ENCODE data around the gene PPP1R3C. TPM values are rescaled to one million over a fixed set of nuclear protein-coding genes. Genes with fewer than 3 reads are reported as not detected.

Gene PPP1R3C
- total and polyA plus RNA-seq, 8 donors = 1.2 to 50.0 (median 13.3) TPM

DNA sequence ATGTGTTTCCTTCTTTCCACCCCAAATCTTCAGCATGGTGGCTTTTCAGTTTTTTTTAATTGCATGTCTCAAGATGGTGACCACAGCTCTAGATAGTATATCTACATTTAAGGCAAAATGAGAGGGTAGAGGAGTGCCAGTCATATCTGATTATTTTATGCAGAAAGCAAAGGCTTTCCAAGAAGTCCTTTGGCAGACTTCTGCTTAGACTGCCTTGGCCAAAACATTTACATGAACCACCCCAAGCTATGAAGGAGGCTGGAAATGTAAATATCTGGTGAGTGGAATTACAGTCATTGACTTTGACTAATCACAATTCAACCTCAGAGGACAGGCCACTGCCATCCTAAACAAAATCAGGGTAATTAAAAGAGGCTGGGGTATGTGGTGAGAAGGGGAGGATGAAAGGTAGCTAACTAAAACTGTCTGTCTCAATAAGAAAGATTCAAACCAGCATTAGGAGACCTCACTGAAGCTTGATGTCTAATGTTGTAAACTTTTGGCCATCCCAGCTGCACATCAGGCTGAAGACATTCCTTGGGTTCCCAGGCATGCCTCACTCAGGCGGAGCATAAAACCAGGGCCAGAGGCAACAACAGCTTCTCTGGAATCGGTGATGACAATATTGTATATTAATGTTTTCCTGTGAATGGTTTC is 53.4 kb downstream of the PPP1R3C start:
- no peak for TF ChIP-seq POLR2AphosphoS5 (IDR thresholded peaks at IDR 0.05)
- TF ChIP-seq, protein P1, sequence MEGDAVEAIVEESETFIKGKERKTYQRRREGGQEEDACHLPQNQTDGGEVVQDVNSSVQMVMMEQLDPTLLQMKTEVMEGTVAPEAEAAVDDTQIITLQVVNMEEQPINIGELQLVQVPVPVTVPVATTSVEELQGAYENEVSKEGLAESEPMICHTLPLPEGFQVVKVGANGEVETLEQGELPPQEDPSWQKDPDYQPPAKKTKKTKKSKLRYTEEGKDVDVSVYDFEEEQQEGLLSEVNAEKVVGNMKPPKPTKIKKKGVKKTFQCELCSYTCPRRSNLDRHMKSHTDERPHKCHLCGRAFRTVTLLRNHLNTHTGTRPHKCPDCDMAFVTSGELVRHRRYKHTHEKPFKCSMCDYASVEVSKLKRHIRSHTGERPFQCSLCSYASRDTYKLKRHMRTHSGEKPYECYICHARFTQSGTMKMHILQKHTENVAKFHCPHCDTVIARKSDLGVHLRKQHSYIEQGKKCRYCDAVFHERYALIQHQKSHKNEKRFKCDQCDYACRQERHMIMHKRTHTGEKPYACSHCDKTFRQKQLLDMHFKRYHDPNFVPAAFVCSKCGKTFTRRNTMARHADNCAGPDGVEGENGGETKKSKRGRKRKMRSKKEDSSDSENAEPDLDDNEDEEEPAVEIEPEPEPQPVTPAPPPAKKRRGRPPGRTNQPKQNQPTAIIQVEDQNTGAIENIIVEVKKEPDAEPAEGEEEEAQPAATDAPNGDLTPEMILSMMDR (IDR thresholded peaks at IDR 0.05) = no peak
- TF ChIP-seq EP300 (IDR thresholded peaks at IDR 0.05) = no peak
- TF ChIP-seq POLR2A (IDR thresholded peaks at IDR 0.05) = no peak
- Histone ChIP-seq H3K36me3 (no peaks in the 10 kb centered on the region), H3K9me3 (no peaks in the 10 kb centered on the region), H3K4me3 (no peak overlapping the region), H3K4me1 (peaks cover 0 to 28% (median 16%) of the 10 kb centered on the region in 4 donors), H3K27ac (peak overlapping the region in 4 of 5 donors; percentile 4 to 54 (median 38)), H3K27me3 (no peaks in the 10 kb centered on the region)
- WGBS, 5 donors = 54 to 81% (median 71%) methylated on average over 2 of the region's 2 CpGs
- intact Hi-C loops (cut with DNase I; ENCODE audit: low total_unique reads) = no loop called here
- DNase-seq = no peak

Other genes starting within 250 kb of the PPP1R3C start
- 10 to 100 TPM in 4 of 5 donors, 1 to 10 TPM in 1; 1.7 to 32.6 (median 20.9) TPM for gene HECTD2, start 222.7 kb downstream of the PPP1R3C start, total RNA-seq
- gene HECTD2, start 222.7 kb downstream of the PPP1R3C start, polyA plus RNA-seq = 1 to 10 TPM; 2.1 to 6.2 (median 3.4) TPM
- 10 to 100 TPM; 26.4 to 86.5 (median 38.3) TPM for gene TNKS2, start 165.4 kb upstream of the PPP1R3C start, total RNA-seq
- 10 to 100 TPM in 2 of 3 donors, 1 to 10 TPM in 1; 8.1 to 11.0 (median 10.2) TPM for gene TNKS2, start 165.4 kb upstream of the PPP1R3C start, polyA plus RNA-seq

All from stomach (tissue), 9 donors.